ENCODE measurements around the gene CHRND. TPM values are rescaled to one million over a fixed set of nuclear protein-coding genes. Genes with fewer than 3 reads are reported as not detected.

CHRND gene
- total and polyA plus RNA-seq, 2 of the 8 experiments (the other 6 are each of a cell fraction or from before 2014, with no cell fraction given), result 0.24 TPM; not detected in 1

DNA sequence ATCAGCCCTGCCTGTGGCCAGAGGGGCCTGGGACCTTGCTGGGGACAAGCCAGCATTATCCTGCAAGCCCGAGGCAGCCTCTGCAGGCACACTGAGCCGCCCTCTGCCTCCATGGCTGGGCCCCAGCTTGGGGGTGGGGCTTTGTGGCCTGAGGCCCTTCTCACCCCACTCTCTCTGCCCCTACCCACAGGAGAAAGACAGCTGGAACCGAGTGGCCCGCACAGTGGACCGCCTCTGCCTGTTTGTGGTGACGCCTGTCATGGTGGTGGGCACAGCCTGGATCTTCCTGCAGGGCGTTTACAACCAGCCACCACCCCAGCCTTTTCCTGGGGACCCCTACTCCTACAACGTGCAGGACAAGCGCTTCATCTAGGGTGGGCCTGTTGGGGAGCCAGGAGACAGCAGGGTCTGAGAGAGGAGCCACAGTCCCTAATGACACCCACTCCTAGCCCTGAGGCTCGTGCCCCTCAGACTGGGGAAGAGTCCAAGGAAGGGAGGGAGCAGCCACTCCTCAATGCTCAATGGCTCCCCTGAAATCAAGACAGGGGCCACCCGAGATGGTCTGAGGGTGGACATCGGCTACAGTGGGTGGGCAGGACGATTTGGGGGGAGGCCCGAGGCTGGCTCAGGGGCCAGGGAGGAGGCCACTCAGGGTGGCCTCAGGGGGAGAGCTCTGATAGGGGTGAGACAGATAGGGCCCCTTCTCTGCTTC, 9.1 kb downstream of the CHRND start (continued):
- no peak for TF ChIP-seq CHD2 (IDR thresholded peaks at IDR 0.05; ENCODE audit: low read length)
- TF ChIP-seq BRCA1 (IDR thresholded peaks at IDR 0.05; ENCODE audit: low read depth, low read length), result no peak
- TF ChIP-seq TBP (IDR thresholded peaks at IDR 0.05; ENCODE audit: low read depth, low read length), result no peak
